Islet of Langerhans (tissue), 1 donor: Measurements from ENCODE around the gene HMGA1.

Experiments
- FAIRE-seq: peaks from one replicate; lab custom pipeline; 2011; peaks lifted over from hg19 to GRCh38; lab: Jason Lieb, UNC

The HMGA1 gene

GRCh38 chr6:34223956-34224940 is 12.4 kb upstream of the HMGA1 start:
- FAIRE-seq, result no peak

DNA sequence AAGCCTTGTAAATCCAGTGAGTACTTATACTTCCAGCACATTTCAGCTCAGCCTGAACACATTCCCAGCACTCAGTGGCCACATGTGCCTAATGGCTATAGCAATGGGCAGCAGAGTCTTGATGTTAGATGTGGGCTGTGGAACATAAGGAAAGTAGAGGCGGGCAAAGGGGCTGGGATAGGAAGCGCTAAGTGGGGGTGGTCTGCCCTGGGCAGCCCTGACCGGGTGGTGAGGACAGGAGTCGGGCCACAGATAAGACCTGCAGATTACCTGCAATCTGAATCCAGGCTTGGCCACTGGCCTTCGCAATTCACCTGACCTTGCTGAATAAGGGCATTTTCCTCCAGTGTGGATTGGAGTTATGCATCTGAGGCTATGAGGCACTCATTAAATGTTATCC is 11.1 kb upstream of the HMGA1 start:
- no peak for FAIRE-seq

DNA sequence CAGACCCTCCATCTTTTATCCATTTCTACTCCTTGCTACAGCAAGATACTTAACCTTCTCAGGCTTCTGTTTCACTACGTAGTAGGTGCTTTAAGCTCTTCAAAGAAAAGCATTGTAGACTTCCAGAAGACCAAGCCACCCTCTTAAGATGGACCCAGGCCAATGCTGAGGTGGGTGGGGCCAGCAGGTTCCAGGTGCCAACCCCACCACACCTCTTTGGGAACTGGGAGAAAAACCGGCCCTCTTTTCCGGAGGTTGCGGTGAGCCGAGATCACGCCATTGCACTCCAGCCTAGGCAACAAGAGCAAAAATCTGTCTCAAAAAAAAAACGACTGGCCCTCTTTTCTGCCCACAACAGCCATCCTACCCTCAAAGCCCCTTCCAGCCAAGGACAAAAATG is 10.6 kb upstream of the HMGA1 start:
- FAIRE-seq, result no peak

GRCh38 chr6:34226731-34227586 is 9.7 kb upstream of the HMGA1 start:
- no peak for FAIRE-seq

DNA sequence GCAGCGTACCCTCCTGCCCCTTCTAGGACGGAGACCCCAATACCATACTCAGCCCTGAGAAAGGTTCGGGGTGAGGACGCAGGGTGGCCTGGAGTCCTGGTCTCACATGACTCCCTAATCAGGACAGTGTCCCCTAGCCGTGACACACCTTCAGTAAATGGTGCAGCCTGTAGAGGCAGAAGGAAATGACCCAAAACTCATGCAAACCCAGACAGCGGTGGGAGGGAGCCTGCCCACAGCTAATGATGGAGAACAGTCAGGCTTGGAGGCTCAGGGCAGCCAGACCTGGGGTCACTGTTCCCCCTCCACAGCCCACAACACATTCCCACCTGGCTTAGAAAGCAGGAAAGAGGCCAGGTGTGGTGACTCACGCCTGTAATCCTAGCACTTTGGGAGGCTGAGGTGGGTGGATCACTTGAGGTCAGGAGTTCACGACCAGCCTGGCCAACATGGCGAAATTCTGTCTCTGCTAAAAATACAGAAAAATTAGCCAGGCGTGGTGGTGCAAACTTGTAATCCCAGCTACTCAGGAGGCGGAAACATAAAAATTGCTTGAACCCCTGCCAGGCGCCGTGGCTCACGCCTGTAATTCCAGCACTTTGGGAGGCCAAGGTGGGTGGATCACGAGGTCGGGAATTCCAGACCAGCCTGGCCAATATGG is 8.8 kb upstream of the HMGA1 start:
- FAIRE-seq, result no peak

GRCh38 chr6:34229877-34230276 is 6.8 kb upstream of the HMGA1 start:
- no peak for FAIRE-seq

GRCh38 chr6:34230653-34231371 is 5.9 kb upstream of the HMGA1 start:
- FAIRE-seq, result no peak

DNA sequence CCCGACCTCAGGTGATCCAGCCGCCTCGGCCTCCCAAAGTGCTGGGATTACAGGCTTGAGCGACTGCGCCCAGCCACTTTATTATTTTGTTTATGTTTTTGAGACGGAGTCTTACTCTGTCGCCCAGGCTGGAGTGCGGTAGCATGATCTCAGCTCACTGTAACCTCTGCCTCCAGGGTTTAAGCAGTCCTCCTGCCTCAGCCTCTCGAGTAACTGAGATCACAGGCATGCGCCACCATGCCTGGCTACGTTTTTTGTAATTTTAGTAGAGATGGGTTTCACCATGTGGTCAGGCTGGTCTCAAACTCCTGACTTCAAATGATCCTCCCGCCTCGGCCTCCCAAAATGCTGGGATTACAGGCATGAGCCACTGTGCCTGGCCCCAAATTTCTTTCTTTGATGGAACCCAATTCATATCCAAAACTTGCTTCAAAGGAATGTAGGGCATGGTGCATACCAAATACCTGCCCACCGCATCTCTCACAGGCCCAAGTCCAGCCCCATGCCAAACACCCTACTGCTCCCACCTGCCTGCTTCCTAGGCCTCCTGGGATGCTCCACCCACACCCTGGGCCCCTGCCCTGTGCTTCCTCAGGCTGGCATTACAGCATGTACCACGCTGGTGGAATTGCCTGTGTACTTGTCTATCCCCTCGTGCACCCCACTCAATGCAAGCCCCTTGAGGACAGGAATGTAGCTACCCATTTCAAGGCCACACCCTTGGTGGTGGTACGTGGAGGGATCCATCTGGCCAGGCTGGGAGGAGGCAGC is 4.9 kb upstream of the HMGA1 start:
- FAIRE-seq, result no peak

- no peak for FAIRE-seq
Observed at GRCh38 chr6:34232901-34233300, 3.8 kb upstream of the HMGA1 start.

DNA sequence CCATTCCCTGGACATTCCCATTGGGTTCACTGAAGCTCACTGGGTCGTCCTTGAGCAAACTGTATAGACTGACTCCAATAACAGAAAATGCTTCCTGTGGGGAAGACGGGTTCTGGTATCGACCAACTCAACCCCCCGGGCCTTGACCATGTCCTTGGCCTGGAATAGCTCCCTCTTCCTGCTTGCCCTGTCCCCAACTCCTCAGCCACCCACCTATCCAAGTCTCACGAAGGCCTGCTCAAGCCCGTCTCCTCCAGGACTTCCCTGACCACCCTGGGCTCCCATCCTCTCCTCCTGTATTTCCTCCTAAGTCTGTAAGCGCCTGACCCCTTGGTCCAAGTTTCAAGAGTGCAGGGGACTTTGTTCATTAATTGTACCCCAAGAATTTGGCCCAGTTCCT is 2.8 kb upstream of the HMGA1 start:
- no peak for FAIRE-seq

DNA sequence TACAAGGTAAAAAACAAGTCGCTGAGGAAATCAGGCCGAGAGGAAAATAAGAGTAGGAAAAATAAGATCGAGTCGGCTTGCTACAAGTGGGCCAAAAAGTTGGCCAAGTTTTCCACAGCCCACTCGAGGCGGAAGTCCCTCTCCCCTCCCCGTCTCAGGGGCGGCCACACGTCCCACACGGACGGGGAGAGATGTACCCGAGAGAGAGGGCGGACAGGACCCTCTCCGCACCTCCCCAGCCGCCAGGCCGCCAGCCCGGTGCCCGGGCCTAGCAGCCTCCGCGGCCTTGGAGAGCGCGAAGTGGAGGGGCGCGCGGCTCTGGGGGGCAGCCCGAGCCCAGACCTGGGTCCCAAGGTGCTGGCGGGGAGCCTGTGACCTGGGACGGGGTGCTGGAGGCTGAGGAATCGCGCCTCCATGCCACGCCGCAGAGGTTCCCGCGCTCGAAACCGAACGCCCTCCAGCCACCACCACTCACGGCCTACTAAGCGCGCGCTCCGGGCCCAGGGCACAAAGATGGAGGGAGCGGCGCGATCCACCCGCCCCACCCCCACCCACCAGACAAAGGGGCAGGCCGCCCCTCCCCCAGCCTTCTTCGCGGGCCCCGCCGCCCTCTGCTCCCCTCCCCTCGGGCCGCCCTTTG is 1.9 kb upstream of the HMGA1 start:
- FAIRE-seq, result no peak

DNA sequence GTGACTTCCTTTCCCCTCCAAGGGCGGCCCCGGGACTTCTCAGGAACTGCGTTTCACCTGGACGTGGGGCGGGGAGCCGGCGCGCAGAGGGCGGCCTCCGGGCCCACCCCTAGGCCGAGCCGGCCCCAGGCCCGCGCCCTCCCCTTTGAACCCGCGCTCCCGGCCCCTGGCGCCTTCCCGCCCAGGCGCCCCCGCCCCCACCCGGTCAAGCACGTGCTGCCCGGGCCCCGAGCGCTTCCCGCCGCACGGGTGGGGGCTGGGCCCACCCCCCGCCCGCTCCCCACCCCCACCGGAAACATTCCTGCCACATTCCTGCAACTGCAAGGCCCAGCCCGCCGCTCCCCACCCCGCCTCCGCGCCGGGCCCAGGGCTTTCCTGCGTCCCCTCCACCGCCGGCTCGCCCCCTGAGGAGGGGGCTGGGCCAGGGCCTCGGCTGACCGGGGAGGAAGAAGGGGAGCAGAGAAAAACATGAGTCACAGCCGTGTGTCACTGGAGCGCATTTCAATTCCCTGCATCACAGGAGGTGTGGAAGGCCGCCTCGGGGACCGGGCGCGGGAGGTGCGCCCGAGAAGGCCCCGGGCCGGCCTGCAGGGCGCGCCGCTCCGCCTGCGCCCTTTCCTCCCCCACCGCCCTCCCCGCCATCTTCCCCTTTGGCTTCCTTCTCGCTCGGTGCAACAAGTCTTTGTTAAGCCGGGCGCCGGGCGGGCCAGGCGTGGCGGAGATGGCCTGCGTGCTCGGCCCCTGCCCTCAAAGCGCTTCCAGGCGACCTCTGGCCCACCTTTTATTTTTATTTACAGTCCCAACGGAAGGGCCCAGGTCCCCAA is 1.2 kb upstream of the HMGA1 start:
- FAIRE-seq, result no peak

- no peak for FAIRE-seq
Observed at GRCh38 chr6:34236131-34236442, 586 bp upstream of the HMGA1 start.

DNA sequence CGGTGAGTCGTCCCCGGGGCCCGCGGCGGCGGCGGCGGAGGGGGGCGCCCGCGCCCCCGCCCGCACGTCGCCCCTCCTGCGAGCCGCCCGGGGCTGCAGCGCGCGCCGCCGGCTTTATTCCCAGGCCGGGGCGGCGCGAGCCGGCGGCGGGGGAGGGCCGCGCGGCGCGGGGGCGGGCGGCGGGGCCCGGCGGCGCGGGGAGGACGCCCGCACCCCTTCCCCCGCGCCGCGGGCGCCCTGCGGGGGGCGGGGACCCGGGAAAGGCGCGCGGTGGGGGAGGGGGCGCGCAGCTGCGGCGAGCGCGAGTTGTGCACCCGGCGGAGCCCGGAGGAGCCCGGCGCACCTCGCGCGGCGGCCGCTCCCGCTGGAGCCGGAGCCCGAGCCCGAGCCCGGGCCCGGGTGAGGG is 646 bp downstream of the HMGA1 start:
- FAIRE-seq, result no peak

DNA sequence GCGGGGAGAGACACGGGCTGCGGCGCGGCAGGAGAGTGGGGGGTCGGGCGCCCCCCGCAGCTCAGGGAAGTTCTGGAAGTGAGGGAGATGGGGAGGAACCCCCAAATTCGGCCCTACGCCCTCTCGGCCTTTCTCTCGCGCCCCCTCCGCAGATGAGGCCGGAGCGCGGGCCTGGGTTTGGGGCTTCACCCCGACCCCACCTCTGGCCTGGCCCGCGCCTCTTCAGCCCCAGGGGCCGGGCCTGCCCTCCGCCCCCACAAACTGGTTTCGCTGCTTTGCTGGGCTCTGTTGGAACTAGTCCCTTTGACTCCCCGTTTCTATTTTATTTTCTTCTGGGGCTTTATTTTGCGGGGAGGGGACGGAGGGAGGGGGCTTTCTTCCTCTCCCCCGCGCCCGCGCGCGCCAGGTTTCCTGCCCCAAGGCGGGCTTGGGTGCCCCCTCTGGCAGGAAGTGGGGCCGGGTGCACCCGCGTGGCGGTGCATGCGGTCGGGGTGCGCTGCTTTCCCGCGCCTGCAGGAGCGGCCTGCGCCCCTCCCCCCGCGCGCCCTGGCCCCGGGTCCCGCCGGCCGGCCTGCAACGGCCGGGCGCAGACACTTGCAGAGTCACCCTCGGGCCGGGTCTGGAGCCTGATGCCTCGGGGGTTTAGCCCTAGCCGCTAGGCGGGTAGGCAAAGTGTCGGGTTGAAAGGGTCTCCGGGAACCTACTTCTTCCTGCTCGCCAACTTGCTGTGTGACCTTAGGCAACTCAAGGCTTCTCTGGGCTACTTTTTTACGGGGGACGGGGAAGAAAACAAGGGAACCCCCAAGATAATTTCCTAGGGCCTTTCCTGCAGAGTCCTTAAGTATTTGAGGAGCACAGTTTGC is 1.3 kb downstream of the HMGA1 start:
- FAIRE-seq, result no peak

DNA sequence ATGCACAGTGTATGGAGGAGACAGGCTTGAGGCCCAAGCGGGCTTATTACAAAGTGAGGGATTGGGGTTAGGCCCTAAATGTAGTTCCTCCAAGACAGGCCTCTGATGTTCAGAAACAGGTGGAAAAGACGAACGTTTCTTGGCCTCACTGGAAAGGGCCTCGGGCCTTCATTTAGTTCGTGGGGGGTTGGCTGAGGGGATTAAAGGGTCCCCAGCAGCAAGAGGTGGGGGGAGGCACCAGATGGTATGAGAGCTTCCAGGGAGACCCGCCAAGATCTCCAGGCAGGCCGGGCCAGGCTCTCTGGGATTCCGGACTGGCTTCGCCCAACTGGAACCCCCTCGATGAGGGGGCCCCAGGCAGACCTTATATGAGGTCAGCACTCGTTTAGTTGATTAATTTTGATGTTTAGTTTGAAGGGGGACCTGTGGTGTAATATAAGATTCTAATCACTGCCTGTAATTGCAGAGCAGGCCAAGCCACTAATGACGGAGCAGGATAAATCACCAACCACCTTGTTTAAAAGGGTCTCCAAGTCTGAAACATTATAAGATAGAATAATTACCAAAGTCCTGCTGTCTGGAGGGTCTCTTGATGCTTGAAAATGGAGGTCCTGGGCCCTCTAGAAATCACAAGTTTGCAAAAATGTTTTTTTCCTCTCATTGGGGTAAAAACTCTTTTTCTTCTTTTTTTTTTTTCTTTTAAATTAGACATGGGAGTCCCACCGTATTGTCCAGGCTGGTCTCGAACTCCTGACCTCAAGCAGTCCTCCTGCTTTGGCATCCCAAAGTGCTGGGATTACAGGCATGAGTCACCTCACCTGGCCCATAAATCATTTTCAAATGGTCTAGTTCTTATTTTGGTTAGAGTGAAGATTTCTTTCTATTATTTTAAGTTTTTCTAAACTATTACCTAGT is 2.2 kb downstream of the HMGA1 start:
- no peak for FAIRE-seq

DNA sequence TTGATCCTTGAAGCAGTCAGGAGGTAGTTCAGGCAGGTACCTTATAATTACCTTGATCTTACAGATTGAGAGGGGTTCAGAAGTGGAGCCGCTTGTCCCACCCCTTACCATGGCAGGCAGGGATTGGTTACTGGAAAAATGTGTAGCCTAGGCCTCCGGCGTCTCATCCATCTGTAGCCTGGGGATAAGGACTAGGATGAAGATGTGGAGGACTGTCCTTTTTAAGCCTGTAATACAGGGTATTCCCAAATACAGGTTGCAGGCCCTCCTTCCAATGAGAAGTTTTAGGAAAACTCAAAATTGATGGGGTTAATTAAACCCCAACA is 2.8 kb downstream of the HMGA1 start:
- no peak for FAIRE-seq

GRCh38 chr6:34239893-34240292 is 3.2 kb downstream of the HMGA1 start:
- no peak for FAIRE-seq
